NCI-H82 (cell line): ENCODE results near the gene FBRS.
A peak's percentile ranks its signal among the peaks of the same experiment; 100 is the strongest.
"Not testable (repeated sequence)": the region's sequence is repeated elsewhere in the genome, so short reads cannot be mapped to it uniquely, and the experiment has no call there.

Experiments used
- DNase-seq: peaks from one replicate; lab custom pipeline; 2025; lab: John Stamatoyannopoulos, UW

The FBRS gene

GRCh38 chr16:30698139-30698815 lies 40.0 kb downstream of the FBRS start:
- DNase-seq = peak; percentile 94

GRCh38 chr16:30698816-30699614 lies 40.8 kb downstream of the FBRS start, which contains the start of gene SRCAP:
SRCAP (plus strand) TSS chr16:30699171; CDS start chr16:30700825, 1,654 bp downstream.
- DNase-seq = peak; percentile 83

- no peak for DNase-seq
Measured at GRCh38 chr16:30699615-30700099, 41.4 kb downstream of the FBRS start.

GRCh38 chr16:30700491-30700890 lies 42.3 kb downstream of the FBRS start:
- DNase-seq = no peak

- DNase-seq = no peak
Measured at GRCh38 chr16:30700971-30701370, 42.7 kb downstream of the FBRS start.

GRCh38 chr16:30703071-30703470 lies 44.8 kb downstream of the FBRS start:
- not testable (repeated sequence) for DNase-seq

GRCh38 chr16:30703971-30704370 lies 45.7 kb downstream of the FBRS start:
- DNase-seq = no peak

GRCh38 chr16:30706046-30706445 lies 47.8 kb downstream of the FBRS start:
- DNase-seq = no peak

- DNase-seq = no peak
Measured at GRCh38 chr16:30710971-30711370, 52.7 kb downstream of the FBRS start.

- DNase-seq = no peak
Measured at GRCh38 chr16:30711712-30712111, 53.5 kb downstream of the FBRS start.

GRCh38 chr16:30715750-30716445 lies 57.7 kb downstream of the FBRS start:
- DNase-seq = no peak

GRCh38 chr16:30720086-30720485 lies 61.9 kb downstream of the FBRS start:
- no peak for DNase-seq
